GM15510 (cell line): ENCODE data around the gene ROGDI.

Experiments used
- POLR2A ChIP-seq: IDR thresholded peaks from 3 replicates; pipeline ENCODE4 v1.6.1; 2011; ENCODE audit warnings: borderline replicate concordance; ENCODE audit not compliant: insufficient read length; ENCODE audit errors: extremely low read depth

ROGDI gene

GRCh38 chr16:4800290-4801041 is 2.0 kb downstream of the ROGDI start:
- TF ChIP-seq POLR2A, result peak; percentile 52

DNA sequence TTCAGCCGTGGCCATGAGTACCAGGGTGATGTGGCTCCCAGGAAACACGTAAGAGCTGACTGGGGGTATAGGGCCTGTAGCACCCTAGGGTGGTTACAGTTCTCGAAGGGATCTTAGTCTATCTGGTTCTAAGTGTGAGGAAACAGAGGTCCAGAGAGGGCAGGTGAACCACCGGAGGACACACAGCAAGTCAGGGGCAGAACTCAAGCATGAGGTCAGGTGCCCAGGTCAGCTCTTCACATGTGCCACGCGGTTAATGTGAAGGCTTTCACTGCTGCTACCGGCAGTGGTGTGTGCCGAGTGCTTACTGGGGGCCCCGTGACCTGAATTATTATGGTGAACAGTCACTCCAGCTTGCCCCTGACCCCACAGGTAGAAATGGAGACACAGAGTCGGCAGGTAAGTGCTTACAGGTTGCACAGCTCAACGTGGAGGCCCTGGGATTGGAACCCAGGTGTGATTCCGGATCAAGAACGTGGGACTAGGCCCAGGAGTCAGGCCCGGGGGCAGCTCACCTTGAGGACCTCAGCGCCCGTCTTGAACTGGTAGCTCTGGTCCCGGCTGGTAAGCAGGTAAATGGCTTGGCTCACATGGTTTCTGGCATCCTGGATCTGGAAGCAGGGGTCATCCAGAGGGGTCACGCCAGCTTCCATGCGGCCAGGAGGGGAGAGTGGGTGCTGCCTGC is 3.1 kb downstream of the ROGDI start:
- TF ChIP-seq POLR2A, result no peak

DNA sequence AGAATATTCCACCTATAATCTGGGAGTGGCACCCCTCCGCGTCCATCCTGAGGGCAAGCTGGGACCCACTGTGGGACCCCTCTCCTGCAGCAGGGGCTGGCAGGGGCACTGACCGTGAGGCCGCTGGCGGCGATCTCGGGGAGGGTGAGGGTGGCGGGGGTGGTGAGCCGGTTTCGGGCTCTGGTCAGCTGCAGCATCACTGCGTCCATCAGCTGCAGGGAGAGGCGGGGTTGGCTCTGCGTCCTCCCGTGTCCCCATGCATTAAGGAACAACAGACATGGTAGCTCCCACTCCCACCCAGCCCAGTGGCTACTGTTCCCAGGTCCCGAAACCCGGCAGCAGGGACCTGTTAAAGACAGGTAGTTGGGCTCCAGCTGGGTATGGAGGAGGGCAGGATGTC is 4.0 kb downstream of the ROGDI start:
- no peak for TF ChIP-seq POLR2A

GRCh38 chr16:4797805-4798252 is 4.6 kb downstream of the ROGDI start:
- no peak for TF ChIP-seq POLR2A

GRCh38 chr16:4796982-4797804 is 5.2 kb downstream of the ROGDI start:
- no peak for TF ChIP-seq POLR2A

DNA sequence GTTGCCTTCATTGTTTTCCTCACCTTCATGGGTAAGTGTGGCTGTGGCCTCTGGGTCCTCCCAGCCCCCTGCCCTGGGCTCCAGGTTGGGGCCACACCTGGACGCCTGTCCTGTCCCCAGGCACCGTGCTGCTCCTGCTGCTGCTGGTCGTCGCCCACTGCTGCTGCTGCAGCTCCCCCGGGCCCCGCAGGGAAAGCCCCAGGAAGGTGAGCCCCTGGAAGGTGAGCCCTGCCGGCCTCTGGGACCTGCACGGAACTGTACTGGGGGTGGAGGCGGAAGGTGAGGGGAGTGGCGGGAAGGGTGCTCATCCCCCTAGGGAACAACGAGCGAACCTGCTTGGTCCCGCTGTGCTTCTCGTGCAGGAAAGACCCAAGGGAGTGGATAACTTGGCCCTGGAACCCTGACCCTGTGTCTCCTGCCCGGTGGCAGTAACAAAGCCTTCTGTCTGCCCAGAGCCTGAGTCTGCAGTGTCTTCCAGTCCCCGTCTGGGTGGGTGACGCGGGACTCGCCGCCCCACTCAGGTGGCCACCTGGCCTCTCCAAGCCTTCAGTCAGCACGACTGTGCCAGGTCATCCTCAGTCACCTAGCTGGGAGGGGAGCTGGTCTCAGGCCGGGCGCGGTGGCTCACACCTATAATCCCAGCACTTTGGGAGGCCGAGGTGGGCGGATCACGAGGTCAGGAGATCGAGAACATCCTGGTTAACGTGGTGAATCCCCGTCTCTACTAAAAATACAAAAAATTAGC is 6.4 kb downstream of the ROGDI start:
- no peak for TF ChIP-seq POLR2A

DNA sequence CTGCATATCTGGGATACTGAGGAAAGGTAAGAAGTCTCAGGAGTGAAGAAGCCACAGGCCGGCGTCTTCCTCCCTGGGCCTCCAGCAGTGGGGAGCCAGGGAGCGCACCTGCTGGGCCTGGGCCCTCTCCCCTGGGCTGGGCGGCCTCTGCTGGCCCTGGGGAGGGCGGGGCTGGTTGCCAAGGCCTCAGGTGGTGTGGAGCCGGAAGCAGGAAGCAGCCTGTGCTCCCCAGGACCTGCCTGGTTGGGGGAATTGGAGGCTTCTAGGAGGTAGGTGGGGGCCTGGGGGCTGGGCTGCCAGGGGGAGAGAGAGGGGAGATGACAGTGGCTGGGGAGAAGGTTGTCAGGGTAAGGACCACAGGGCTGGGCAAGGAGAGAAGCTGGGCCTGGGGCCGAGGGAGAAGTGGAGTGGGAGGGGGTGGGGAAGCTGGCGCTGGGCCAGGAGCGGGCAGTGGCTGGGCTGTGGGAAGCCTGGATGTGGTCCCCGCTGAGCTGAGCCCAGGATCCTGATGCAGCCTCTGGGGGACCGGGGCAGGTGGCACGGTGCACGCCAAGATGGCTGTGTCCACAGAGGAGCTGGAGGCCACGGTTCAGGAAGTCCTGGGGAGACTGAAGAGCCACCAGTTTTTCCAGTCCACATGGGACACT is 7.1 kb downstream of the ROGDI start, which contains the start of gene SMIM22:
SMIM22 (plus strand) TSS at position 189 of the 647 bp plus-strand sequence; CDS start at position 555, 366 bp downstream.
- TF ChIP-seq POLR2A, result no peak

DNA sequence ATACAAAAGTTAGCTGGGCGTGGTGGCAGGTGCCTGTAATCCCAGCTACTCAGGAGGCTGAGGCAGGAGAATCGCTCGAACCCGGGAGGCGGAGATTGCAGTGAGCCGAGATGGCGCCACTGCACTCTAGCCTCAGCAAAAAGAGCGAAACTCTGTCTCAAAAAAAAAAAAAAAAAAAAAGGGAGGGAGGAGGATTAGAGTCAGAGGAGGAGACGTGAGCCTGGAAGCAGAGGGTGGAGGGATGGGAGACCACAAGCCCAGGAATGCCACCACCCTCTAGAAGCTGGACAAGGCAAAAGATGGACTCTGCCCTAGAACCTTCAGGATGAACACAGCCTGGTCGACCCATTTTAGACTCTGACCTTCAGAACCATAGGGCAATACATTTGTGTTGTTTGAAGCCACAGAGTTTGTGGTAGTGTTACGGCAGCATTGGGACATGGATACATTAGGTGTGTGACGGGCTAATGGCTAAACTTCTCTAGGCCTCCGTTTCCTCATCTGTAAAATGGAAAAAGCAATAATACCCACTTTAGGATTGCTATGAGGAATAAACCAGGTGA is 9.4 kb downstream of the ROGDI start:
- no peak for TF ChIP-seq POLR2A

DNA sequence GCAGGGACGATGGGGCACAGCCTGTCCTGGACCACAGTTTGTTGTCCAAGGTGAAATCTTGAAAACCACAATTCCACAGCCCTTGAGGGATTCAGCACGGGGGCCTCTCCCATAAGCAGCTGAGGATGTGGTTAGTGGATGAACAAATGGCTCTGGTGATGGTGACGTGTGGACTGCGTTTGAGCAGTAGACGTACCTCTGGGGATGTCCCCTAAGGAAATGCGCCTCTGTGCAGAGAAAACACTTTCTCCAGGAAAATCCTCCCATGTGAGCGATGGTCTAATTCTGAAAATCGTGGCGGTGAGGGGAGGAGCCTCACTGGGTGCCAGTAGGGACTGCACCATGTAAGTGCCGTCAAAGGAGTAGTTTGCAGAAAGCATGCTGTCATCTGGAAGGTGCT is 11.6 kb downstream of the ROGDI start:
- TF ChIP-seq POLR2A, result no peak

- TF ChIP-seq POLR2A, result no peak
These were observed 12.2 kb downstream of the ROGDI start for GRCh38 chr16:4790261-4790660.

GRCh38 chr16:4788910-4789309 is 13.5 kb downstream of the ROGDI start:
- no peak for TF ChIP-seq POLR2A

GRCh38 chr16:4788489-4788889 is 13.9 kb downstream of the ROGDI start:
- TF ChIP-seq POLR2A, result no peak

GRCh38 chr16:4787627-4788482 is 14.6 kb downstream of the ROGDI start, which contains the start of gene SEPTIN12:
SEPTIN12 (minus strand) TSS chr16:4788345; CDS start chr16:4787645, 700 bp downstream.
- no peak for TF ChIP-seq POLR2A
